GM20000 (cell line): Measurements from ENCODE around the gene AP2A1.

Experiments
- DNase-seq: peaks from one replicate; pipeline ENCODE4 v3.0.0; 2012; ENCODE audit warnings: low spot score
- TF ChIP-seq, protein P1 (sequence below): IDR thresholded peaks from 2 replicates; pipeline ENCODE4 v1.5.1; 2012; ENCODE audit warnings: mild to moderate bottlenecking, control low read depth; ENCODE audit errors: extremely low read depth, missing control alignments

Gene AP2A1

DNA sequence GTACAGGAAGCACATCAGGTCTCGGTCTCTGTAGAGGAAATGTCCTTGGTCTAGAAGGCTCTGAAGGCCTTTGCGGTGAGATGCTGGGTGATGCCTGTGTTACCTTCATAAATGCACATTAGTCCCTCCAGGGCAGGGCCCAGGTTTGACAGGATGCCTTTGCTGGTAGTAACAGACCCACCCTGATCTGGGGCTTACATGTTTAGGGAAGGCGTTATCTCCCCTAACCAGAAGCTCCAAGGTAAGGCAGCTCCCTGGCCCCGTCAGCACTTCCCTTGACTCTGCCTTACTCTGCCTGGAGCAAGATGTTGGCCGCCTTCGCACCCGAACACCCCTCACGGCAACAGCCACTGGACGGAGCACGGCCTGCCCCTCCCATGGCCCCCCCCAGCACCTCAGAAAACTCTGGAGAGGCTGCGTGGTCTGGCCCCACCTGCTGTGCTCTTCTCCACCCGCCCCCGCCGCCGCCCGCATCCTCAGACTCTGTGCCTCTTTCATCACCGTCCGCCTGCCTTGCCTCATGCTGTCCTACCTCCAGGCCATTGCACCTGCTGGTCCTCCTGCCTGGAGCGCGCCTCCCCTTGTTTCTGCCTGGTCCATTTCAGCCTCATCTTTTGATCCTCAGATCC lies 9.1 kb downstream of the AP2A1 start:
- TF ChIP-seq, protein P1, sequence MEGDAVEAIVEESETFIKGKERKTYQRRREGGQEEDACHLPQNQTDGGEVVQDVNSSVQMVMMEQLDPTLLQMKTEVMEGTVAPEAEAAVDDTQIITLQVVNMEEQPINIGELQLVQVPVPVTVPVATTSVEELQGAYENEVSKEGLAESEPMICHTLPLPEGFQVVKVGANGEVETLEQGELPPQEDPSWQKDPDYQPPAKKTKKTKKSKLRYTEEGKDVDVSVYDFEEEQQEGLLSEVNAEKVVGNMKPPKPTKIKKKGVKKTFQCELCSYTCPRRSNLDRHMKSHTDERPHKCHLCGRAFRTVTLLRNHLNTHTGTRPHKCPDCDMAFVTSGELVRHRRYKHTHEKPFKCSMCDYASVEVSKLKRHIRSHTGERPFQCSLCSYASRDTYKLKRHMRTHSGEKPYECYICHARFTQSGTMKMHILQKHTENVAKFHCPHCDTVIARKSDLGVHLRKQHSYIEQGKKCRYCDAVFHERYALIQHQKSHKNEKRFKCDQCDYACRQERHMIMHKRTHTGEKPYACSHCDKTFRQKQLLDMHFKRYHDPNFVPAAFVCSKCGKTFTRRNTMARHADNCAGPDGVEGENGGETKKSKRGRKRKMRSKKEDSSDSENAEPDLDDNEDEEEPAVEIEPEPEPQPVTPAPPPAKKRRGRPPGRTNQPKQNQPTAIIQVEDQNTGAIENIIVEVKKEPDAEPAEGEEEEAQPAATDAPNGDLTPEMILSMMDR, result no peak
- DNase-seq, result no peak

DNA sequence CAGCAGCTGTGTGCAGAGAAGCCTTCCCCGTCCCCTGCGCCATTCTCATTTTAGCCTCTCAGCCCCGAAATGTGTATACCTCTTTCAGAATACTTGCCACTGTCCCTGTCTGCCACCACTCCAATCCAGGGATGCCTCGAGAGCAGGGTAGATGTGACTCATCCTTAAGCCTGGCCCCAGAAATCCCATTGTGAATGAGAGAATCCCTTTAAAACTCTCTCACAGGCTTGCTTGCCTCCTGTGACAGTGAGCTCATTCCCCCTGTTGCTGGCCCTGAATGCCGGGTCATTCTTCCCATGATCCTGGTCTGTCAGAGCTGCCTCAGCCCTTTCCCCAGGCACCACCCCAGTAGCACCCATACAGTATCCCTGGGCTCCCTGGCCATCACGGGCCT lies 9.6 kb downstream of the AP2A1 start:
- TF ChIP-seq, protein P1, result no peak
- DNase-seq, result no peak

DNA sequence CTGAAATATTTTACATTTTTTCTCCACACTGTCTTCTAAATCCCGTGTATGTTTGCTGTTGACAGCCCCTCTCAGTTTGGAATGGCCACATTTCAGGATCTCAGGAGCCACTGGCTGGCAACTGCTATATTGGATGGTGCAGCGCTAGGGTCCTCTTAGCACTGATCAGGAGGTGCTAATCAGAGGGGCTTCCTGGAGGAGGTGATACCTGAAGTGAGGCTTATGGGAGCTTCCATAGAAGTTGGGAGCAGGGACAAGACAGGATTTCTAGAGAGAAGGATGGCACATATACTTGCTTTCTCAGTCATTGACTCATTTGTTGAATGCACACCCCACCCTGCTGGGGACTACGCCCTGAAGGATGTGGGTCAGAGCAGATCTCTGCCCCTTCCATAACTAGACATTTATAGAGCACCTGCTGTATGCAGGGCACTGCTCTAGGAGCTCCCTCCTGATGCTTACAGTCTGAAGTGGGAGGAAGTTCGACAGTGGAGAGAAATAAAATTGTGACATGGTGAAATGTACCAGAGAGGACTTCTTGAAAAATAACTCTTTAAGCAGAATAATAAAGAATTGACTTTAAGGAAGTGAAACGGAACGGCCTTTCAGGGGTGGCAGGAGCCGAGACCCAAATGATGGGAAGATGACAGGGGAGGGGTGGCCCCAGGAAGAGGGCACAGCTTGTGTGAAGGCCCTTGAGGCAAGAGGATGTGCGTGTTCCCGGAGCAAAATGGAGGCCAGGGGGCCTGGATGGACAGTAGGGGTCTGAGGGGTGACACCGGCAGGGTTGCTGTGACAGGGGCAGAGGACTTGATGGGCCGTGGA lies 13.1 kb downstream of the AP2A1 start:
- no peak for DNase-seq
- TF ChIP-seq, protein P1, result no peak

DNA sequence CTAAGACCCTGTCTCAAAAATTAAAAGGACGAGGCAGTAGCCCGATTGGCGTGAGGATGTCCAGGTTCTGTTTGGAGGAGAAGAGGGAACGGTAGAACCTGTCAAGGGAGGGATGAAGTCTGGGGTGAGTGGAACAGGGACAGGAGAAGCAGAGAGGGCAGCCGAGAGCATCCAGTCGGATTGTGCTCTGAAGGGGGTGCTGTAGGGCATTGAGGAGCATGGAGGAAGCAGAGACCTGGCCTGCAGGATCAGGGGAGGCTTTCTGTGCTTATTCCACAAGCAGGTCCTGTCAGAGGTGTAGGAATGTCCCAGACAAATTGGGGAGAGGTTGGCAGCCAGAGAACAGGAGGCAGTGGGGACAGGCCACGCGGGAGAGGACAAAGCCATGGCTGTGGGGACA lies 14.1 kb downstream of the AP2A1 start:
- no peak for DNase-seq
- TF ChIP-seq, protein P1, result no peak

DNA sequence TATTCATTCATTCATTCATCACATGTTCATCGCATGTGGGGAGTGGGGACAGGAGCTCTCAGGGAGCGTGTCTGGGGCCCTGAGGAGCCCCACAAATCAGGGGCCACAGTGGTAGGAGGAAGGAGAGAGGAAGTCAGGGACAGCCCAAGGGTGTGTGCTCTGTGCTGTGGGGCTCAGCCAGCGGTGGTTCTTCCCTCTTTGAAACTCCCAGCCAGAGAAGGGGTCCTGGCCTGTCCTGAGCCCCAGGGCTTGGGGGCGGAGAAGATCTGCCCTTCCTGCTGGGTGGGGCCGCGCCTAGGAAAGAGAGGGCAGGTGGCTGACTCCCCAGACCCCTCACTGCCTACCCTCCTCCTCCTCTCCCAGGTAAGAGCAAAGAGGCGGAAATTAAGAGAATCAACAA lies 14.6 kb downstream of the AP2A1 start:
- DNase-seq, result no peak

DNA sequence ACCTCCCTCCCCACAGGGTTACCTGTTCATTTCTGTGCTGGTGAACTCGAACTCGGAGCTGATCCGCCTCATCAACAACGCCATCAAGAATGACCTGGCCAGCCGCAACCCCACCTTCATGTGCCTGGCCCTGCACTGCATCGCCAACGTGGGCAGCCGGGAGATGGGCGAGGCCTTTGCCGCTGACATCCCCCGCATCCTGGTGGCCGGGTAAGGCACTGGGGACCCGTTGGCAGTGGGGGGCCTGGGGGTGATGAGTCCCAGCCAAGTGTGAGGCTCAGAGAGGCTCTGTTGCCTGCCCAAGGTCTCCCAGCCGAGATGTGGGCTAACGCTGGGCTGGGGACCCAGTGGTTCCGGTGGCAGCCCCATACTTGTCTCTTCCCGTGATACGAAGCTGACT lies 15.7 kb downstream of the AP2A1 start:
- TF ChIP-seq, protein P1, result no peak
- no peak for DNase-seq

More for the DNA sequence above, 14.6 kb downstream of the AP2A1 start:
- TF ChIP-seq, protein P1, result no peak

DNA sequence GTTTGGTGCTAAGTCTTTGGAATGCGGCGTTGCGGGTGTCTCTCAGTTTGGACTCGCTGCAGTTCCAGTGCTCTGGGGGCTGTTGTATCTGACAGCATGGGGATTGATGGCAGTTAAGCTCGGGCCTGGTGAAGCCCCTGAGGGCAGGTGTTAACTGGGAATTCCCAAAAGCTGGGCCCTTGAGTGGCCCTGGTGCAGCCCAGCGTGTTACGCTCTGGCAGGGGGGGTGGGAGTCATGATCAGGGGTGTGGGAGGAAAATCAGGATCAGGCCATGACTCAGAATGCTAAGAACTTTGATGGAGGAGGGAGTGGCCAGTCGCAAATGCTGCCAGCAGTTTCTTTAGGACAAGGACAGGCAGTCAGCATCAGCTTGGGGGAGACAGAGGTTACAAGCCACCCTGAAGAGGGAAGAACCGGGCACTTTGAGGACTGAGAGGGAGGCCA lies 19.6 kb downstream of the AP2A1 start:
- DNase-seq, result no peak
- TF ChIP-seq, protein P1, result no peak
